ENCODE measurements around the gene DTL. TPM values are rescaled to one million over a fixed set of nuclear protein-coding genes. Genes with fewer than 3 reads are reported as not detected.

DTL gene
- total RNA-seq, 1 donor from 2014 or later: 1.6 TPM

DNA sequence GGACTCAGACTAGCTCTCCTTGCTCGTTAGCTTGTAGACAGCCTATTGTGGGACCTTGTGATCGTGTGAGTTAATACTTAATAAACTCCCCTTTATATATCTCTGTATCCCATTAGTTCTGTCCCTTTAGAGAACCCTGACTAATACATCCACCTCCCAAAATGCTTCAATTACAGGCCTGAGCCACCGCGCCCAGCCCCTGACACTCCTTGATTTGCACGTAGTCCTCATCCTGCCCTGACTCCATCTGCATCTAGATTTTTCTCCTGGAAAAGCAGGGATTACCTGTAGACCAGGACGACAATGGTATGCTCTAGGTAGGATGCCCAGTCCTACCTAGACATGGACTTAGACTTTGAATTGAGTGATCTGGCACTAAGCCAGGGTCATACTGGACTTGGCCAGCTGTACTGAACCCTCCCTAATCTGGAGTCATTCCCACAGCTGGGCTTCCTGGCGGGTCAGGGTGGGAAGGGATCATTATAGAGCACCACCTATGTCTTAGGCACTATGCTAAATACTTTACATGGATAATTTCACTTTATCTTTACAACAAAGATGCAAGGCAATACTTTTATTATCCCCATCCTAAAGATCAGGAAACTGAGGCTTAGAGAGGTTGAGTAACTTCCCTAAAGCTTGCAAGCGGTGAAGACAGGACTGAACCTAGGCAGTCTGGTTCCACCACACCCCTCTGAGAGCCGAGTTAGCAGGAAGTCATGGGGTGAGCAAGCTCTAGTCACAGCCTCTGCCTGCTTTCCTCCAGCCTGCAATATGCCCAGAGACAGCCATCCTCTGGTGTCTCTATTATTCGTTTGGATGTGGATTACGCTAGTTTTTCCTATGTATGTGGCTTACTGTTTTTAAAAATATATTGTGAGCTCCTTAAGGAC lies 89.4 kb downstream of the DTL start:
- peak; percentile 49 for DNase-seq (ENCODE audit: low spot score)

DNA sequence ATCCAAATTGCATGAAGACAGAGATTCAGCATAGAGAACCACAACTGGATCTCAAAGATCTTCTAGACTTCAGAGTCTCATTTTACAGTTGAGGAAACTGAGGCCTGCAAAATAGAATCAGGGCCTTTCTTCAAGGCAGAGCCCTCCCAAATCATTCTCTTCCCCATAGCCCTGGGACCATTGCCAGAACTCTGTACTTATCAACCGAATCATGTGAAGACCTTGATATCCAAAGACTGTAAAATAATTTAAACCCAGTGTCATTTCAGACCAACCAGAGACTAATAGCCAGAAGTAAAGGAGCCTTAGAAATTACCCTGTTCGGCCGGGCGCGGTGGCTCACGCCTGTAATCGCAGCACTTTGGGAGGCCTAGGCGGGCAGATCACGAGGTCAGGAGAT lies 90.1 kb downstream of the DTL start:
- DNase-seq (ENCODE audit: low spot score): no peak

DNA sequence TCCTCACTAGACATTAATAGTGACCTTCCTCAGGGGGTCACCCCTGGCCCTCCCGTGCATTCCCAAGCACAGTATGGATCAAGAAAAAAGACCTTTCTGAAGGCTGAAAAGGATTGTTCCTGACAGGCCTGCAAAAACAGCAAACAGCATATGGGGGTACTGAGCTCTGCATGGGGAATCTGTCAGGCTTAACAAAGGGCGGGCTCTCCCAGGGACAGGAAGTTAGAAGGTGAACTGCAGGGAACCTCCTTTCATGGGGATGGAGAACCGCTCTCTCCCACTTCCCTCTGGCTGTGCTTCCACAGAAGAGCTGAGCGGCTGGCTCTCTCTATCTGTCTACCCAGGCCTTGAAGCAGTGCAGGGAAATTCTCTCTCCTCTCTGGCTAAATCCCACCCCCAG lies 91.7 kb downstream of the DTL start:
- DNase-seq (ENCODE audit: low spot score): no peak

- no peak for DNase-seq (ENCODE audit: low spot score)
These were observed 94.2 kb downstream of the DTL start for GRCh38 chr1:212129781-212130180.

GRCh38 chr1:212132025-212132424 lies 96.5 kb downstream of the DTL start:
- no peak for DNase-seq (ENCODE audit: low spot score)

GRCh38 chr1:212133319-212133718 lies 97.8 kb downstream of the DTL start:
- DNase-seq (ENCODE audit: low spot score): no peak

DNA sequence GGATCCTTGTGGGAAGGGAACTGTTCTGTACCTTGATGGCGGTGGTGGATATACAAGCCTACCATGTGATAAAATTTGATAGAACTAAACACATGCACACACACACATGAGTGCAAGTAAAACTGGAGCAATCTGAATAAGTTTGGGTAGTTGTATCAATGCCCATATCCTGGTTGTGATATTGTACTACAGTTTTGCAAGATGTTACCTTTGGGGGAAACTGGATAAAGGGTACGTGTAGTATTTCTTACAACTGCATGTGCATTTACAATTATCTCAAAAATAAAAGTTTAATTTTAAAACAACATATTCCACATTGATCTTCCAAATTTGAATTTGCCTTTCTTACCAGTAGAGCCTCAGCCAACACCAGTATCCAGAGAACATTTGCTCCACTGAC lies 99.6 kb downstream of the DTL start:
- no peak for DNase-seq (ENCODE audit: low spot score)

- DNase-seq (ENCODE audit: low spot score): no peak
These were observed 102.3 kb downstream of the DTL start for GRCh38 chr1:212137854-212138253.

- no peak for DNase-seq (ENCODE audit: low spot score)
These were observed 102.9 kb downstream of the DTL start for GRCh38 chr1:212138457-212138856.

GRCh38 chr1:212139526-212140135 lies 104.1 kb downstream of the DTL start:
- no peak for DNase-seq (ENCODE audit: low spot score)

GRCh38 chr1:212141404-212141803 lies 105.9 kb downstream of the DTL start:
- DNase-seq (ENCODE audit: low spot score): no peak

DNA sequence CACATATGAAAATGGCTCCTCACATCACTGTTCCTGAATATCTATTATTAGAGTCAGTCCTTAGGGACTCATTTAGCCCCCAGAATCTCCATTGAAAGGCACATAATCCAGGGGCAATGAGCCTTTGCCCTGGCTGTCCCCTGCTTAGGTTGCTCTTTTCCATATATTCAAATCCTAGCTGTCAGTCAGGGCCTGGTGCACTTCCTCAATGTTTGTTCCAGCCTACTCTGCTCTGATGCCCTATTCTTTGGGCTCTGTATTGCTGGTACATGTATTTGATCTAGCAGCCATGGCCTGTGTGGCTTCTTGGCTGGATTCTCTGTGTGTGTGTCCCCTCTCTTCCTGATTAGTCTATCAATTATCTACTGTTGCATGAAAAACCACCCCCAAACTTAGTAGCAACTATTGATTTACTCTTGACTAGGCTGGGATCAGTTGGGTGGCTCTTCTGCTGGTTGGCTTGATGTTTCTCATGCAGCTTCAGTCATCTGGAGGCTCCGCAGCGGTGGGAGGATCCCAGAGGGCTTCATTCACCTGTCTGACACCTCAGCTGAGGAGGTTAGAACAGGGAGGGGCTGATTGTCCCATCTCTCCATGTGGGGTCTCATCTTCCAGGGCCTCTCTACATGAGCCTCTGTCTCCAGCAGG lies 107.5 kb downstream of the DTL start:
- no peak for DNase-seq (ENCODE audit: low spot score)

GRCh38 chr1:212147581-212148033 lies 112.1 kb downstream of the DTL start:
- no peak for DNase-seq (ENCODE audit: low spot score)

GRCh38 chr1:212149566-212149965 lies 114.0 kb downstream of the DTL start:
- DNase-seq (ENCODE audit: low spot score): no peak

DNA sequence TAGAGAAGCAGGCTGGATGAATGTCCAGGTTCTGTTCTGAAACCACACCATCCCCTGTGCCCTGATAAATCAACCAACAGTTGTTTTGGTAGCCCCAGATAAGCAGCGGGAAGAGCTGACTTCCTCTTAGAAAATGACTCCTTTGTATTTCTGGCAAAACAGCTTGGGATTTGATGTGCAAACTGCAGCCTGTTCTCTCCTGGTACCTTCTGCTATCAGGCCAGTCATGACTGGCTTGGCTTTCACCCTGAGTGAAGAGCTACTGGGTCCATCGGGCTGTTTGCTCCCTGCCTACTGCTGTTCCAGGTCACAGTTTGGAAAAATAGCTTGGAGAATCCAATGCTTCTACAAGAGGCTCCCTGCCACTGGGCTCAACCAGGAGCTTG lies 116.8 kb downstream of the DTL start:
- no peak for DNase-seq (ENCODE audit: low spot score)

- DNase-seq (ENCODE audit: low spot score): no peak
These were observed 117.3 kb downstream of the DTL start for GRCh38 chr1:212152869-212153268.

DNA sequence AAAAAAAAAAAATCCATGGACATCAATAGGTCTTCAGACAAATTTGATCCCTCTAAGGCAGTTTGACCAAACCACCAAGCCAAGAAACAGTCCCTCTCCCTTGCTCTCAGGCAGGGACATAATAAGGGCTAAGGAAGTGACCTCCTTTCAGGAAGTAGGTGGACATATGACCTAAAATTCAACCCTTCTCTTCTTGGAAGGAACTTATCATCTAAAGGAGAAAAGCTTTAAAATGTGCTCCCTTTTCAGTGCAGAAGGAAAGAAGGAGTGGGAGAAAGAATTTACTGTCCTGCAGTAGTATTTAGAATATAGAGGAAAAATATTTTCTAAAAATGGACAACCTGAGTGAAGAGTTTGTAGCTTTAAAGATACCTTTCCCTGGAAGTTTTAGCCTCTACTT lies 118.1 kb downstream of the DTL start:
- no peak for DNase-seq (ENCODE audit: low spot score)

Other genes starting within 250 kb of the DTL start
- 54.8 TPM for gene LPGAT1, start 205.0 kb upstream of the DTL start, total RNA-seq
- 17.2 TPM for gene INTS7, start 191 bp upstream of the DTL start, total RNA-seq
- gene PPP2R5A, start 249.7 kb downstream of the DTL start, total RNA-seq: 38.1 TPM

Data from ureter (tissue), 1 donor.